ENCODE measurements around the gene PACRG. TPM values are rescaled to one million over a fixed set of nuclear protein-coding genes. Genes with fewer than 3 reads are reported as not detected.

Gene PACRG
- total and polyA plus RNA-seq, 2 of the 4 experiments (the other 2 are of a cell fraction) = not detected

GRCh38 chr6:163228041-163228440 is 500.3 kb downstream of the PACRG start:
- Histone ChIP-seq H3K56ac (ENCODE audit: extremely low read depth, insufficient read depth, low read length) (no peak overlapping the region), H3K4me3 (ENCODE audit: insufficient read depth, low read depth, low read length) (no peak overlapping the region), H4K20me1 (ENCODE audit: insufficient read depth, low read length) (no peaks in the 10 kb centered on the region), H3K9me3 (ENCODE audit: control insufficient read depth, insufficient read depth, low read length) (peaks cover 20% of the 10 kb centered on the region), H3K4me1 (ENCODE audit: control insufficient read depth, insufficient read depth, low read length) (no peaks in the 10 kb centered on the region), H3K23ac (ENCODE audit: low read depth, low read length) (no peak overlapping the region), H3K27ac (ENCODE audit: insufficient read depth, low read length) (no peak overlapping the region), H3K18ac (ENCODE audit: low read depth, low read length) (no peak overlapping the region), H4K8ac (ENCODE audit: low read depth in 2 of 2, low read length in 2 of 2) (no peak overlapping the region), H3K9me1 (ENCODE audit: insufficient read depth, low read length) (no peaks in the 10 kb centered on the region), H2AK5ac (ENCODE audit: low read depth, low read length) (no peak overlapping the region), H2AFZ (replicated peaks; ENCODE audit: low read length, poor library complexity) (no peak overlapping the region), H2AK9ac (replicated peaks; ENCODE audit: low read depth, low read length, poor library complexity) (no peak overlapping the region), H2BK5ac (ENCODE audit: low read depth, low read length, poor library complexity, severe bottlenecking) (no peak overlapping the region), H3K36me3 (ENCODE audit: control insufficient read depth, insufficient read depth, low read length) (no peaks in the 10 kb centered on the region), H2BK20ac (ENCODE audit: low read depth, low read length) (no peak overlapping the region), H3K4ac (ENCODE audit: low read depth, low read length) (no peak overlapping the region), H3K4me2 (ENCODE audit: low read depth, low read length) (no peak overlapping the region), H2BK120ac (ENCODE audit: low read depth, low read length) (no peak overlapping the region), H3K14ac (replicated peaks; ENCODE audit: low read depth, low read length) (no peak overlapping the region), H3K79me1 (ENCODE audit: low read depth in 1 of 2, low read length in 2 of 2) (no peaks in the 10 kb centered on the region), H3K27me3 (ENCODE audit: control insufficient read depth, insufficient read depth, low read length) (no peaks in the 10 kb centered on the region), H4K5ac (ENCODE audit: low read depth, low read length) (no peak overlapping the region), H4K91ac (ENCODE audit: insufficient read depth, low read depth, low read length) (no peak overlapping the region), H3K9ac (ENCODE audit: low read depth, low read length) (no peak overlapping the region), H2BK15ac (ENCODE audit: low read depth, low read length) (no peak overlapping the region)
- DNase-seq (no peak), ATAC-seq (ENCODE audit: low read depth) (no peak)
- 17% methylated on average over 1 of the region's 1 CpG; no CpG with 5 or more reads in 1 of the 2 experiments for WGBS, 2 experiments (ENCODE audit: extremely low coverage in 2 of 2, insufficient read length in 1 of 2)
- in situ Hi-C loops (cut with MboI; ENCODE audit: low sequenced_read_pairs) (no loop called here), dilution Hi-C loops (cut with HindIII; ENCODE audit: low sequenced_read_pairs, unreplicated experiment) (no loop called here), intact Hi-C loops (cut with micrococcal nuclease) (no loop called here)
- no TSS peak for BruUV-seq (replicated peaks)
- TF ChIP-seq BHLHE40 (IDR thresholded peaks at IDR 0.05; ENCODE audit: low read depth, low read length) (no peak), FOS (IDR thresholded peaks at IDR 0.05; ENCODE audit: low read depth, low read length) (no peak), MAFK (IDR thresholded peaks at IDR 0.05; ENCODE audit: low read depth, low read length) (no peak), SMC3 (IDR thresholded peaks at IDR 0.05; ENCODE audit: low read depth, low read length) (no peak), USF2 (IDR thresholded peaks at IDR 0.05; ENCODE audit: low read depth, low read length) (no peak), MXI1 (IDR thresholded peaks at IDR 0.05; ENCODE audit: borderline replicate concordance, low read depth, low read length) (no peak), RCOR1 (IDR thresholded peaks at IDR 0.05; ENCODE audit: insufficient replicate concordance, low read length) (no peak), POLR2A (IDR thresholded peaks at IDR 0.05; ENCODE audit: low read depth, low read length) (no peak), CEBPB (IDR thresholded peaks at IDR 0.05; ENCODE audit: low read depth, low read length) (no peak), CTCF (conservative IDR thresholded peaks at IDR 0.05; ENCODE audit: low read depth, low read length) (no peak), ELK1 (IDR thresholded peaks at IDR 0.05; ENCODE audit: borderline replicate concordance, low read depth, low read length) (no peak), RAD21 (IDR thresholded peaks at IDR 0.05; ENCODE audit: low read length) (no peak), CHD1 (IDR thresholded peaks at IDR 0.05; ENCODE audit: low read depth, low read length) (no peak), RFX5 (IDR thresholded peaks at IDR 0.05; ENCODE audit: low read depth, low read length) (no peak), NFE2L2 (IDR thresholded peaks at IDR 0.05; ENCODE audit: low read depth, low read length) (no peak)
- CTCF ChIA-PET = no interaction called here
- POLR2A ChIA-PET (ENCODE audit: unreplicated experiment) = no interaction called here
